ENCODE measurements around the gene THOC1. TPM values are rescaled to one million over a fixed set of nuclear protein-coding genes. Genes with fewer than 3 reads are reported as not detected.

The THOC1 gene
- total RNA-seq, 2 experiments from 2014 or later: 66.0 to 69.5 TPM

- Mint-ChIP-seq H3K4me3 (no peak overlapping the region), H3K27me3 (no peaks in the 10 kb centered on the region), H3K36me3 (ENCODE audit: low read depth) (peaks cover 38% of the 10 kb centered on the region), H3K27ac (no peak overlapping the region), H3K9me3 (no peaks in the 10 kb centered on the region), H3K4me1 (ENCODE audit: low read depth) (peaks cover 7% of the 10 kb centered on the region)
- ChIA-PET CTCF (no interaction called here), POLR2A (no interaction called here)
- ATAC-seq: no peak
- TF ChIP-seq CTCF (IDR thresholded peaks at IDR 0.05): no peak
- intact Hi-C loops (cut with micrococcal nuclease): no loop called here
- DNase-seq: no peak
Observed at GRCh38 chr18:240175-240574, 27.7 kb downstream of the THOC1 start.

GRCh38 chr18:231563-231962 lies 36.3 kb downstream of the THOC1 start:
- peaks cover 5% of the 10 kb centered on the region for H3K4me1 Mint-ChIP-seq (ENCODE audit: low read depth)
- CTCF ChIA-PET: no interaction called here
- intact Hi-C loops (cut with micrococcal nuclease): no loop called here
- H3K4me3 Mint-ChIP-seq: no peak overlapping the region
- POLR2A ChIA-PET: interaction anchor here (0.8 kb wide), 1 partner anchor 36 kb away, joined by 3 read pairs; the partner anchor contains the start of gene THOC1
- DNase-seq (no peak), ATAC-seq (no peak)
- no peak for TF ChIP-seq CTCF (IDR thresholded peaks at IDR 0.05)
- H3K36me3 Mint-ChIP-seq (ENCODE audit: low read depth): peaks cover 27% of the 10 kb centered on the region
- no peak overlapping the region for H3K27ac Mint-ChIP-seq
- H3K9me3 Mint-ChIP-seq: no peaks in the 10 kb centered on the region
- H3K27me3 Mint-ChIP-seq: no peaks in the 10 kb centered on the region

- Mint-ChIP-seq H3K36me3 (ENCODE audit: low read depth) (peaks cover 37% of the 10 kb centered on the region), H3K27ac (no peak overlapping the region), H3K27me3 (no peaks in the 10 kb centered on the region), H3K4me3 (no peak overlapping the region), H3K9me3 (no peaks in the 10 kb centered on the region), H3K4me1 (ENCODE audit: low read depth) (no peaks in the 10 kb centered on the region)
- ChIA-PET POLR2A (no interaction called here), CTCF (no interaction called here)
- no peak for TF ChIP-seq CTCF (IDR thresholded peaks at IDR 0.05)
- DNase-seq (no peak), ATAC-seq (no peak)
- intact Hi-C loops (cut with micrococcal nuclease): no loop called here
Observed at GRCh38 chr18:228586-228985, 39.3 kb downstream of the THOC1 start.

- intact Hi-C loops (cut with micrococcal nuclease): no loop called here
- Mint-ChIP-seq H3K4me3 (no peak overlapping the region), H3K4me1 (ENCODE audit: low read depth) (no peaks in the 10 kb centered on the region), H3K36me3 (ENCODE audit: low read depth) (peaks cover 40% of the 10 kb centered on the region), H3K27ac (no peak overlapping the region), H3K9me3 (no peaks in the 10 kb centered on the region), H3K27me3 (no peaks in the 10 kb centered on the region)
- DNase-seq (no peak), ATAC-seq (no peak)
- TF ChIP-seq CTCF (IDR thresholded peaks at IDR 0.05): no peak
- ChIA-PET POLR2A (no interaction called here), CTCF (no interaction called here)
Observed at GRCh38 chr18:227902-228301, 39.9 kb downstream of the THOC1 start.

- CTCF ChIA-PET: no interaction called here
- Mint-ChIP-seq H3K4me1 (ENCODE audit: low read depth) (no peaks in the 10 kb centered on the region), H3K27me3 (no peaks in the 10 kb centered on the region), H3K36me3 (ENCODE audit: low read depth) (peaks cover 44% of the 10 kb centered on the region), H3K4me3 (no peak overlapping the region), H3K27ac (no peak overlapping the region), H3K9me3 (no peaks in the 10 kb centered on the region)
- POLR2A ChIA-PET: interaction anchor here (0.7 kb wide), 1 partner anchor 23 kb away, joined by 3 read pairs; no protein-coding TSS in a partner anchor
- no peak for DNase-seq
- no peak for TF ChIP-seq CTCF (IDR thresholded peaks at IDR 0.05)
- ATAC-seq: no peak
- intact Hi-C loops (cut with micrococcal nuclease): no loop called here
Observed at GRCh38 chr18:227374-227773, 40.5 kb downstream of the THOC1 start.
